WI38 (cell line): ENCODE measurements around the gene SCN2B.

Experiments used
- H3K4me3 ChIP-seq: 2 replicates; pipeline ENCODE4 v1.5.1; 2011; ENCODE audit warnings: low read depth, mild to moderate bottlenecking, control low read depth, low read length
- TF ChIP-seq, protein P1 (sequence below): IDR thresholded peaks from 2 replicates; pipeline ENCODE4 v1.5.1; 2012; ENCODE audit warnings: low read depth, mild to moderate bottlenecking, control low read depth, low read length

The SCN2B gene

GRCh38 chr11:118129471-118130172, 46.8 kb downstream of the SCN2B start:
- H3K4me3 ChIP-seq, result no peak overlapping the region
- TF ChIP-seq, protein P1, sequence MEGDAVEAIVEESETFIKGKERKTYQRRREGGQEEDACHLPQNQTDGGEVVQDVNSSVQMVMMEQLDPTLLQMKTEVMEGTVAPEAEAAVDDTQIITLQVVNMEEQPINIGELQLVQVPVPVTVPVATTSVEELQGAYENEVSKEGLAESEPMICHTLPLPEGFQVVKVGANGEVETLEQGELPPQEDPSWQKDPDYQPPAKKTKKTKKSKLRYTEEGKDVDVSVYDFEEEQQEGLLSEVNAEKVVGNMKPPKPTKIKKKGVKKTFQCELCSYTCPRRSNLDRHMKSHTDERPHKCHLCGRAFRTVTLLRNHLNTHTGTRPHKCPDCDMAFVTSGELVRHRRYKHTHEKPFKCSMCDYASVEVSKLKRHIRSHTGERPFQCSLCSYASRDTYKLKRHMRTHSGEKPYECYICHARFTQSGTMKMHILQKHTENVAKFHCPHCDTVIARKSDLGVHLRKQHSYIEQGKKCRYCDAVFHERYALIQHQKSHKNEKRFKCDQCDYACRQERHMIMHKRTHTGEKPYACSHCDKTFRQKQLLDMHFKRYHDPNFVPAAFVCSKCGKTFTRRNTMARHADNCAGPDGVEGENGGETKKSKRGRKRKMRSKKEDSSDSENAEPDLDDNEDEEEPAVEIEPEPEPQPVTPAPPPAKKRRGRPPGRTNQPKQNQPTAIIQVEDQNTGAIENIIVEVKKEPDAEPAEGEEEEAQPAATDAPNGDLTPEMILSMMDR, result no peak

- no peak overlapping the region for H3K4me3 ChIP-seq
- TF ChIP-seq, protein P1, result no peak
These were observed 47.5 kb downstream of the SCN2B start for GRCh38 chr11:118128721-118129470.

GRCh38 chr11:118128310-118128709, 48.1 kb downstream of the SCN2B start:
- no peak overlapping the region for H3K4me3 ChIP-seq
- TF ChIP-seq, protein P1, result no peak

DNA sequence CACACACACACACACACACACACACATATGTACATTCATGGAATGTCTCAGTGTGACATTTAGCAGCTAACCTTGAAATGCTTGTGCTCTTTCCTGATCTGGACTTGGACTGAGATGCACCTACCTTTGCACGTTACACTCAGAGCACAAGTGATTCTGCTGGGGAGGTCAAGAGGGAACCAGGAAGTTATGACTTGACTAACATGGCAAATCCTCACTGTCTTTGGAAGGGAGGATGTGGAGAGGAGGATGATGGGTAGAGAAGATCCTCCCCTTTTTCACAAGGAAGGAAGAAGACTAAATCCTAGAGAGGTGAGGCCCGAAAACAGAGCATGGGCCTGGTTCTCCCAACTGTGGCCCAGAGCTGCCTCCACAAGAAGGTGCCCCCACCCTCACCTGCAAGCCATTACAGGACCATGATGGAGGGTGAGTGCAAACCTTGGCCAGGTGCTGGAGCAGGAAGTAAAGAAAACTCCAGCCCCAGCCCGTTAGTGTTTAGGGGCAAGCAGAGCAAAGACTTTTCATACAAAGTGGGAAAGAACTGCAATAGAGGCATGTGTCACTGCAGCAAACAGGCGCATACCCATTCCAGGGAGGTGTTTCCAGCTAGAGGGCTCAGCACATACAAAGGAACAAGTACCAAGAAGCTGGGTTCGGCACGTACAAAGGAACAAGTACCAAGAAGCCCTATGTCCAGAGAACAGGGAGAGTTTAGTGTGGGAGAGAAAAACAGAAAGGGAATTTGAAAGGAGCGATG, 50.2 kb downstream of the SCN2B start:
- no peak overlapping the region for H3K4me3 ChIP-seq
- TF ChIP-seq, protein P1, result no peak

GRCh38 chr11:118124929-118125535, 51.4 kb downstream of the SCN2B start:
- TF ChIP-seq, protein P1, result no peak
- no peak overlapping the region for H3K4me3 ChIP-seq

DNA sequence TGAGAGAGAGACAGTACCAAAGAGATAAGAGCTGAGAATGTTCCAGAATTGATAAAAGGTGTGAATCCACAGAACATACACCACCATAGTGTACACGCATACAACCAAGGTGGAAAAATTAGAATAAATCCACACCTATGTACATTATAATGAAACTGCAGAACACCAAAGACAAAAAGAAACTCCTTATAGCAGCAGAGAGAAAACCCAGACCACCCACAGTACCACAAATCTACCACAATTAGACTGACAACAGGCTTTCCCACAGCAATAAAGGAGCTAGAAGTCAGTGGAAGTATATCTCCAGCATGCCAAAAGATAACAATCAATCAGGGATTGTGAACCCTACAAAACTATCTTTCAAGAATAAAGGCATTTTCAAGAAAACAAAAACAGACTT, 55.6 kb downstream of the SCN2B start:
- no peak overlapping the region for H3K4me3 ChIP-seq
- TF ChIP-seq, protein P1, result no peak
